K562 (cell line): ENCODE measurements around the gene FOLR2. TPM values are rescaled to one million over a fixed set of nuclear protein-coding genes. Genes with fewer than 3 reads are reported as not detected.
A peak's percentile ranks its signal among the peaks of the same experiment; 100 is the strongest.

Source experiments
- MTA2 ChIP-seq: fragments of 450-650 bp; IDR thresholded peaks from 2 replicates; pipeline ENCODE4 v1.6.1; 2016; ENCODE audit warnings: low read depth
- NRF1 ChIP-seq, 2 experiments: fragments of 450-650 bp; IDR thresholded peaks in 1 of 2; conservative IDR thresholded peaks in 1 of 2; 2 replicates each; pipeline ENCODE4 v1.6.1; 2014; ENCODE audit warnings: mild to moderate bottlenecking in 2 of 2
- POLR2H ChIP-seq: IDR thresholded peaks from 2 replicates; pipeline ENCODE4 v1.6.1; 2016; ENCODE audit warnings: missing genetic modification characterization, low read depth, mild to moderate bottlenecking, control low read depth, missing compliant biosample characterization, moderate library complexity
- PRPF4 ChIP-seq: fragments of 200-400 bp; formaldehyde crosslinking; IDR thresholded peaks from one replicate; pipeline ENCODE4 v1.6.1; 2017; ENCODE audit warnings: low read length, low read depth, mild to moderate bottlenecking; ENCODE audit not compliant: insufficient read depth, poor library complexity, severe bottlenecking
- RBM34 ChIP-seq: fragments of 200-400 bp; formaldehyde crosslinking; IDR thresholded peaks from 2 replicates; pipeline ENCODE4 v1.6.1; 2018; ENCODE audit warnings: low read length, borderline replicate concordance; ENCODE audit not compliant: insufficient read depth
- ZBTB8A ChIP-seq: fragments of 450-650 bp; IDR thresholded peaks from 2 replicates; pipeline ENCODE4 v1.6.1; 2018; ENCODE audit warnings: mild to moderate bottlenecking, moderate library complexity; ENCODE audit not compliant: partially characterized antibody
- ZC3H4 ChIP-seq: sonication (generic); formaldehyde crosslinking; IDR thresholded peaks from 2 replicates; pipeline ENCODE4 v1.9.0; 2021; ENCODE audit warnings: missing genetic modification reagents, borderline replicate concordance
- ZNF41 ChIP-seq: fragments of 250-450 bp; sonication (Bioruptor Pico); conservative IDR thresholded peaks from 2 replicates; pipeline ENCODE4 v1.4.0; 2020; ENCODE audit warnings: mild to moderate bottlenecking
- ZNF778 ChIP-seq: fragments of 450-650 bp; formaldehyde crosslinking; IDR thresholded peaks from 2 replicates; pipeline ENCODE4 v1.4.0; 2020; ENCODE audit warnings: mild to moderate bottlenecking, moderate library complexity
- polyA plus RNA-seq, 8 experiments: library from polyadenylated mRNA; depleted of rRNA in 4 of 8; stranded (reverse) in 5 of 8; unstranded in 3 of 8; fragments of >200 nt; fragmentation: Nextera tagmentation in 2 of 8; fragmentation: Illumina TruSeq in 1 of 8; extraction: Ambion mirVana in 2 of 8; extraction: Trizol in 1 of 8; gene quantifications; 2 replicates each; pipeline versions ENCODE4 v1.2.1 to v1.2.3, GENCODE V29; 2011 to 2014; ENCODE audit warnings: inconsistent platforms in 1 of 8, missing spikeins in 1 of 8
- total RNA-seq, 7 experiments: library from RNA; depleted of rRNA in 6 of 7; stranded (reverse); fragments of >200 nt in 6 of 7; fragmentation: Illumina TruSeq in 2 of 7; extraction: Trizol in 2 of 7; gene quantifications; 2 replicates each; pipeline versions ENCODE4 v1.2.1 to v1.2.3, GENCODE V29; 2011 to 2021; ENCODE audit warnings: low replicate concordance in 1 of 7
- TF ChIP-seq, protein P1 (sequence below), 2 experiments: fragments of 450-650 bp in 1 of 2; sonication (generic) in 1 of 2; formaldehyde crosslinking in 1 of 2; IDR thresholded peaks; 2 replicates each; pipeline versions ENCODE4 v1.7.1 to v1.9.0; 2016 to 2022; ENCODE audit warnings: inconsistent platforms in 1 of 2, mild to moderate bottlenecking in 1 of 2, missing genetic modification reagents in 1 of 2
- TF ChIP-seq, protein P2 (sequence below), 2 experiments: fragments of 450-650 bp in 1 of 2; sonication (generic) in 1 of 2; formaldehyde crosslinking; conservative IDR thresholded peaks; 2 replicates each; pipeline versions ENCODE4 v1.4.0 to v1.8.1; 2020 to 2022; ENCODE audit warnings: mild to moderate bottlenecking in 1 of 2, missing genetic modification reagents in 1 of 2
- TF ChIP-seq, protein P3 (sequence below): sonication (generic); formaldehyde crosslinking; IDR thresholded peaks from 2 replicates; pipeline ENCODE4 v1.8.0; 2023; ENCODE audit warnings: mild to moderate bottlenecking, missing genetic modification reagents

The FOLR2 gene
- total and polyA plus RNA-seq, 9 of the 15 experiments (the other 6 are each of a cell fraction or from before 2014, with no cell fraction given): 0.27 TPM; not detected in 8

DNA sequence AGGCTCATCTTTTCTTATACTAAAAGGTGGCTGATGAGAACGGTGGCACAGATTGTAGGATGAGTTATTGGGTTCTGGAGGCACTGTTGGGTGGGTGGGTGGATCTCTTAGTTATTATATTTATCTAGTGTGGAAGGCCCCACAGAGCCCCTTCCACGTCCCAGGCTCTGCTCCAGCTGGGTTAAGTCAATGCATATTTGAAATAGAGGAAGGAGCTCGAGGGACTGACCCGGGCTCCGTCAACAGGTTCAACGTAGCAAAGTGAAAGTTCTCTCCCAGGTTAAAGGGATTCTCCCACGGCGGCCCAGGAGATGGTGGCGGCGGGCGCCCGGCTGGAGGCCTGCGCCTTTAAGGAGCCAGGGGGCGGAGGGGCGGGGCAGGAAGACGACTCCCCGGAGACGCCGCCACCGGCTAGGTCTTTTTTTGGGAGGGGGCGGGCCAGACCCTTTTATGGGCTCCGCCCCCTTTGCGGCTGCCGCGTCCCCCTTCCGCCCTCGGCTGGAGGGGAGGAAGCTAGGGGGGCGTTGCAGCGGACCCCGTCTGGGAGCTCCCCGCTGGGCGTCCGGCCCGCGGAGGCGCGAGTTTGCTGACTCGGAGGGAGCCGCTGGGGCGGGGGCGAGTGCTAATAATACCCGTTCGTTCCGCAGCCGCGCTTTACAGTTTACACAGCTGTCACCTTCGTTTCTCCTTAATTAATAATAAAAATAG lies 6.5 kb downstream of the FOLR2 start (continued):
- no peak for TF ChIP-seq ZC3H4 (CRISPR knock-in tag)
- no peak for TF ChIP-seq MTA2
- peak; percentile 73 to 76 for TF ChIP-seq NRF1 (conservative IDR thresholded peaks at IDR 0.05 in 1 of 2, IDR thresholded peaks at IDR 0.05 in 1 of 2)
- TF ChIP-seq ZNF778 (CRISPR knock-in tag): no peak
- TF ChIP-seq, protein P1, sequence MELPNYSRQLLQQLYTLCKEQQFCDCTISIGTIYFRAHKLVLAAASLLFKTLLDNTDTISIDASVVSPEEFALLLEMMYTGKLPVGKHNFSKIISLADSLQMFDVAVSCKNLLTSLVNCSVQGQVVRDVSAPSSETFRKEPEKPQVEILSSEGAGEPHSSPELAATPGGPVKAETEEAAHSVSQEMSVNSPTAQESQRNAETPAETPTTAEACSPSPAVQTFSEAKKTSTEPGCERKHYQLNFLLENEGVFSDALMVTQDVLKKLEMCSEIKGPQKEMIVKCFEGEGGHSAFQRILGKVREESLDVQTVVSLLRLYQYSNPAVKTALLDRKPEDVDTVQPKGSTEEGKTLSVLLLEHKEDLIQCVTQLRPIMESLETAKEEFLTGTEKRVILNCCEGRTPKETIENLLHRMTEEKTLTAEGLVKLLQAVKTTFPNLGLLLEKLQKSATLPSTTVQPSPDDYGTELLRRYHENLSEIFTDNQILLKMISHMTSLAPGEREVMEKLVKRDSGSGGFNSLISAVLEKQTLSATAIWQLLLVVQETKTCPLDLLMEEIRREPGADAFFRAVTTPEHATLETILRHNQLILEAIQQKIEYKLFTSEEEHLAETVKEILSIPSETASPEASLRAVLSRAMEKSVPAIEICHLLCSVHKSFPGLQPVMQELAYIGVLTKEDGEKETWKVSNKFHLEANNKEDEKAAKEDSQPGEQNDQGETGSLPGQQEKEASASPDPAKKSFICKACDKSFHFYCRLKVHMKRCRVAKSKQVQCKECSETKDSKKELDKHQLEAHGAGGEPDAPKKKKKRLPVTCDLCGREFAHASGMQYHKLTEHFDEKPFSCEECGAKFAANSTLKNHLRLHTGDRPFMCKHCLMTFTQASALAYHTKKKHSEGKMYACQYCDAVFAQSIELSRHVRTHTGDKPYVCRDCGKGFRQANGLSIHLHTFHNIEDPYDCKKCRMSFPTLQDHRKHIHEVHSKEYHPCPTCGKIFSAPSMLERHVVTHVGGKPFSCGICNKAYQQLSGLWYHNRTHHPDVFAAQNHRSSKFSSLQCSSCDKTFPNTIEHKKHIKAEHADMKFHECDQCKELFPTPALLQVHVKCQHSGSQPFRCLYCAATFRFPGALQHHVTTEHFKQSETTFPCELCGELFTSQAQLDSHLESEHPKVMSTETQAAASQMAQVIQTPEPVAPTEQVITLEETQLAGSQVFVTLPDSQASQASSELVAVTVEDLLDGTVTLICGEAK (IDR thresholded peaks at IDR 0.05): no peak; the same call in 1 of the 2 replicates
- TF ChIP-seq, protein P1 (CRISPR knock-in tag; IDR thresholded peaks at IDR 0.05): no peak
- no peak for TF ChIP-seq RBM34
- TF ChIP-seq ZNF41 (CRISPR knock-in tag): no peak
- no peak for TF ChIP-seq ZBTB8A
- no peak for TF ChIP-seq PRPF4
- TF ChIP-seq, protein P2, sequence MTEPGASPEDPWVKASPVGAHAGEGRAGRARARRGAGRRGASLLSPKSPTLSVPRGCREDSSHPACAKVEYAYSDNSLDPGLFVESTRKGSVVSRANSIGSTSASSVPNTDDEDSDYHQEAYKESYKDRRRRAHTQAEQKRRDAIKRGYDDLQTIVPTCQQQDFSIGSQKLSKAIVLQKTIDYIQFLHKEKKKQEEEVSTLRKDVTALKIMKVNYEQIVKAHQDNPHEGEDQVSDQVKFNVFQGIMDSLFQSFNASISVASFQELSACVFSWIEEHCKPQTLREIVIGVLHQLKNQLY (CRISPR knock-in tag; conservative IDR thresholded peaks at IDR 0.05): no peak
- TF ChIP-seq, protein P3, sequence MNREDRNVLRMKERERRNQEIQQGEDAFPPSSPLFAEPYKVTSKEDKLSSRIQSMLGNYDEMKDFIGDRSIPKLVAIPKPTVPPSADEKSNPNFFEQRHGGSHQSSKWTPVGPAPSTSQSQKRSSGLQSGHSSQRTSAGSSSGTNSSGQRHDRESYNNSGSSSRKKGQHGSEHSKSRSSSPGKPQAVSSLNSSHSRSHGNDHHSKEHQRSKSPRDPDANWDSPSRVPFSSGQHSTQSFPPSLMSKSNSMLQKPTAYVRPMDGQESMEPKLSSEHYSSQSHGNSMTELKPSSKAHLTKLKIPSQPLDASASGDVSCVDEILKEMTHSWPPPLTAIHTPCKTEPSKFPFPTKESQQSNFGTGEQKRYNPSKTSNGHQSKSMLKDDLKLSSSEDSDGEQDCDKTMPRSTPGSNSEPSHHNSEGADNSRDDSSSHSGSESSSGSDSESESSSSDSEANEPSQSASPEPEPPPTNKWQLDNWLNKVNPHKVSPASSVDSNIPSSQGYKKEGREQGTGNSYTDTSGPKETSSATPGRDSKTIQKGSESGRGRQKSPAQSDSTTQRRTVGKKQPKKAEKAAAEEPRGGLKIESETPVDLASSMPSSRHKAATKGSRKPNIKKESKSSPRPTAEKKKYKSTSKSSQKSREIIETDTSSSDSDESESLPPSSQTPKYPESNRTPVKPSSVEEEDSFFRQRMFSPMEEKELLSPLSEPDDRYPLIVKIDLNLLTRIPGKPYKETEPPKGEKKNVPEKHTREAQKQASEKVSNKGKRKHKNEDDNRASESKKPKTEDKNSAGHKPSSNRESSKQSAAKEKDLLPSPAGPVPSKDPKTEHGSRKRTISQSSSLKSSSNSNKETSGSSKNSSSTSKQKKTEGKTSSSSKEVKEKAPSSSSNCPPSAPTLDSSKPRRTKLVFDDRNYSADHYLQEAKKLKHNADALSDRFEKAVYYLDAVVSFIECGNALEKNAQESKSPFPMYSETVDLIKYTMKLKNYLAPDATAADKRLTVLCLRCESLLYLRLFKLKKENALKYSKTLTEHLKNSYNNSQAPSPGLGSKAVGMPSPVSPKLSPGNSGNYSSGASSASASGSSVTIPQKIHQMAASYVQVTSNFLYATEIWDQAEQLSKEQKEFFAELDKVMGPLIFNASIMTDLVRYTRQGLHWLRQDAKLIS: no peak
- 0 out of 2 replicates have a peak, but pooled peaks have one; percentile 6 for TF ChIP-seq POLR2H
